ENCODE results near the gene DOC2A.

Gene DOC2A

GRCh38 chr16:29989111-29989858 lies 21.5 kb downstream of the DOC2A start:
- DNase-seq (ENCODE audit: low read depth): no peak

- no peak for DNase-seq (ENCODE audit: low read depth)
These were observed 22.3 kb downstream of the DOC2A start for GRCh38 chr16:29988346-29989075.

- no peak for DNase-seq (ENCODE audit: low read depth)
These were observed 23.3 kb downstream of the DOC2A start for GRCh38 chr16:29987371-29988085.

- no peak for DNase-seq (ENCODE audit: low read depth)
These were observed 23.9 kb downstream of the DOC2A start for GRCh38 chr16:29986931-29987330.

GRCh38 chr16:29986231-29986630 lies 24.6 kb downstream of the DOC2A start:
- DNase-seq (ENCODE audit: low read depth): no peak

GRCh38 chr16:29985271-29985811 lies 25.5 kb downstream of the DOC2A start:
- DNase-seq (ENCODE audit: low read depth): no peak

GRCh38 chr16:29984764-29985147 lies 26.1 kb downstream of the DOC2A start:
- no peak for DNase-seq (ENCODE audit: low read depth)

- no peak for DNase-seq (ENCODE audit: low read depth)
These were observed 26.6 kb downstream of the DOC2A start for GRCh38 chr16:29984137-29984763.

- DNase-seq (ENCODE audit: low read depth): peak; percentile 77
These were observed 27.2 kb downstream of the DOC2A start for GRCh38 chr16:29983420-29984136.

GRCh38 chr16:29982560-29983419 lies 28.0 kb downstream of the DOC2A start:
- DNase-seq (ENCODE audit: low read depth): no peak

- DNase-seq (ENCODE audit: low read depth): no peak
These were observed 32.1 kb downstream of the DOC2A start for GRCh38 chr16:29978564-29979270.

GRCh38 chr16:29978081-29978480 lies 32.7 kb downstream of the DOC2A start:
- no peak for DNase-seq (ENCODE audit: low read depth)

- no peak for DNase-seq (ENCODE audit: low read depth)
These were observed 33.6 kb downstream of the DOC2A start for GRCh38 chr16:29977063-29977825.

- no peak for DNase-seq (ENCODE audit: low read depth)
These were observed 34.9 kb downstream of the DOC2A start for GRCh38 chr16:29975811-29976511.

- no peak for DNase-seq (ENCODE audit: low read depth)
These were observed 35.7 kb downstream of the DOC2A start for GRCh38 chr16:29975134-29975538.

- peak; percentile 23 for DNase-seq (ENCODE audit: low read depth)
These were observed 36.3 kb downstream of the DOC2A start for GRCh38 chr16:29974291-29975133.

All from iris pigment epithelial cell (primary cell).